K562 (cell line): Measurements from ENCODE around the gene NOP10. TPM values are rescaled to one million over a fixed set of nuclear protein-coding genes. Genes with fewer than 3 reads are reported as not detected.
A peak's percentile ranks its signal among the peaks of the same experiment; 100 is the strongest.

Experiments
- ATAC-seq: fragments of 200-7000 bp; cut with Tn5 transposase; 3 replicates; pipeline ENCODE4 v1.9.1; 2020; ENCODE audit warnings: moderate library complexity
- BruUV-seq: library from RNA; stranded (reverse); fragments of 400-500 nt; replicated peaks from 2 replicates; lab custom pipeline; 2021; lab: Mats Ljungman, UMichigan
- CTCF ChIA-PET: fragments of 300-600 bp; formaldehyde crosslinking; extraction: SDS; loops from one replicate; lab custom pipeline; 2021; ENCODE audit warnings: low intra/inter-chr PET ratio; lab: Yijun Ruan, JAX
- POLR2A ChIA-PET: fragments of 300-600, 350-650 bp; sonication (Branson Sonifier 250); formaldehyde crosslinking; extraction: SDS; loops from one replicate; lab custom pipeline; 2021; ENCODE audit warnings: antibody characterized with exemption, inconsistent platforms; lab: Yijun Ruan, JAX
- DNase-seq, 4 experiments: peaks; one replicate each; pipeline versions ENCODE4 v3.0.0 to v3.0.0-alpha.2; 2011 to 2018; ENCODE audit warnings: low spot score in 3 of 4, mixed read lengths in 3 of 4; ENCODE audit errors: extremely low read depth in 1 of 4
- FAIRE-seq: peaks from 2 replicates; lab custom pipeline; 2011; peaks lifted over from hg19 to GRCh38; lab: Jason Lieb, UNC
- H2AFZ ChIP-seq: 2 replicates; pipeline ENCODE4 v1.6.0; 2011; ENCODE audit warnings: low read depth, low read length, control low read depth, inconsistent platforms
- H3K27ac ChIP-seq: fragments of 200-600 bp; 3 replicates; pipeline ENCODE4 v1.8.0; 2011; ENCODE audit warnings: low read depth, mild to moderate bottlenecking, control low read depth, inconsistent platforms, low read length, moderate library complexity, mixed read lengths; ENCODE audit errors: extremely low read depth
- H3K27me3 ChIP-seq, 2 experiments: fragments of 300-600 bp in 1 of 2; 2 replicates in 1 of 2; 3 replicates in 1 of 2; pipeline versions ENCODE4 v1.6.0 to v1.8.0; 2011; ENCODE audit warnings: inconsistent platforms in 2 of 2, low read length in 2 of 2, mild to moderate bottlenecking in 1 of 2, mixed read lengths in 1 of 2, moderate library complexity in 1 of 2; ENCODE audit not compliant: control insufficient read depth in 2 of 2, insufficient read depth in 2 of 2
- H3K36me3 ChIP-seq: fragments of 300-600 bp; 3 replicates; pipeline ENCODE4 v1.8.0; 2011; ENCODE audit warnings: mild to moderate bottlenecking, low read length, inconsistent platforms; ENCODE audit not compliant: control insufficient read depth, insufficient read depth
- H3K4me1 ChIP-seq, 2 experiments: fragments of 200-600 bp in 1 of 2; replicated peaks in 1 of 2; 2 replicates in 1 of 2; 3 replicates in 1 of 2; pipeline versions ENCODE4 v1.5.1 to v1.8.0; 2011; ENCODE audit warnings: inconsistent platforms in 2 of 2, low read length in 2 of 2, mild to moderate bottlenecking in 1 of 2, mixed read lengths in 1 of 2, moderate library complexity in 1 of 2; ENCODE audit not compliant: control insufficient read depth in 2 of 2, insufficient read depth in 2 of 2
- H3K4me2 ChIP-seq: 2 replicates; pipeline ENCODE4 v1.6.1; 2011; ENCODE audit warnings: low read length, control low read depth, inconsistent platforms, mixed read lengths; ENCODE audit not compliant: insufficient read depth
- H3K4me3 ChIP-seq: fragments of 200-600 bp; sonication (generic), shearing (Covaris generic); 2 replicates; pipeline ENCODE4 v1.5.1; 2016; ENCODE audit warnings: control low read depth, inconsistent platforms
- H3K79me2 ChIP-seq: fragments of 200-600 bp; 3 replicates; pipeline ENCODE4 v1.8.0; 2011; ENCODE audit warnings: low read length, inconsistent platforms; ENCODE audit not compliant: control insufficient read depth, insufficient read depth
- H3K9ac ChIP-seq, 2 experiments: 2 replicates each; pipeline versions ENCODE4 v1.6.0 to v1.6.1; 2011; ENCODE audit warnings: low read depth in 2 of 2, low read length in 2 of 2, control low read depth in 1 of 2, inconsistent platforms in 1 of 2, mild to moderate bottlenecking in 1 of 2, mixed read lengths in 1 of 2; ENCODE audit not compliant: insufficient read depth in 1 of 2
- H3K9me1 ChIP-seq: one replicate; pipeline ENCODE4 v1.6.0; 2011; ENCODE audit warnings: inconsistent platforms, mild to moderate bottlenecking, low read length, moderate library complexity; ENCODE audit not compliant: control insufficient read depth, insufficient read depth
- H3K9me3 ChIP-seq: replicated peaks from 2 replicates; pipeline ENCODE4 v1.5.1; 2011; ENCODE audit warnings: low read depth, low read length, inconsistent platforms; ENCODE audit not compliant: control insufficient read depth, insufficient read depth
- H4K20me1 ChIP-seq: replicated peaks from 2 replicates; pipeline ENCODE4 v1.6.1; 2011; ENCODE audit warnings: low read length, inconsistent platforms, mixed read lengths; ENCODE audit not compliant: control insufficient read depth, insufficient read depth
- CTCFL ChIP-seq: IDR thresholded peaks from 2 replicates; pipeline ENCODE4 v1.6.1; 2011; ENCODE audit warnings: borderline replicate concordance, low read depth, mild to moderate bottlenecking, moderate library complexity, low read length; ENCODE audit not compliant: insufficient read depth, poor library complexity, severe bottlenecking
- MLLT1 ChIP-seq, 2 experiments: fragments of 450-650 bp; IDR thresholded peaks; 2 replicates each; pipeline ENCODE4 v1.6.1; 2016
- PRDM10 ChIP-seq: fragments of 450-650 bp; IDR thresholded peaks from 2 replicates; pipeline ENCODE4 v1.6.1; 2018; ENCODE audit not compliant: partially characterized antibody
- THRAP3 ChIP-seq: fragments of 450-650 bp; IDR thresholded peaks from 2 replicates; pipeline ENCODE4 v1.6.1; 2016; ENCODE audit warnings: mild to moderate bottlenecking, inconsistent platforms, borderline replicate concordance
- XRCC3 ChIP-seq: fragments of 450-650 bp; IDR thresholded peaks from 2 replicates; pipeline ENCODE4 v1.6.1; 2017; ENCODE audit warnings: mild to moderate bottlenecking, moderate library complexity
- ZHX1 ChIP-seq: fragments of 150-350 bp; conservative IDR thresholded peaks from 2 replicates; pipeline ENCODE4 v1.6.1; 2014; ENCODE audit warnings: low read length
- ZNF639 ChIP-seq, 2 experiments: fragments of 200-800 bp in 1 of 2; sonication (Bioruptor generic) in 1 of 2; sonication (generic) in 1 of 2; formaldehyde crosslinking in 1 of 2; IDR thresholded peaks in 1 of 2; conservative IDR thresholded peaks in 1 of 2; 2 replicates each; pipeline versions ENCODE4 v1.5.0 to v1.6.1; 2016 to 2020; ENCODE audit warnings: missing compliant biosample characterization in 1 of 2, missing genetic modification characterization in 1 of 2, missing genetic modification reagents in 1 of 2
- WGBS: fragments of 100-300 bp; shearing (Covaris generic); methylation state at CpG from one replicate; pipeline ENCODE4 v1.1.6; 2016; ENCODE audit warnings: low coverage, mixed read lengths; ENCODE audit not compliant: insufficient coverage; ENCODE audit errors: missing lambda C conversion rate; 5-methylcytosine and 5-hydroxymethylcytosine counted together
- in situ Hi-C: fragments of 300-500 bp; cut with MboI; formaldehyde crosslinking; loops from 4 replicates; pipeline ENCODE4 v1.15.0; 2018; ENCODE audit warnings: inconsistent platforms, mixed read lengths
- intact Hi-C: fragments of 100-400 bp; cut with micrococcal nuclease; formaldehyde crosslinking; loops from 2 replicates; pipeline ENCODE4 v1.14.2; 2022
- polyA plus RNA-seq, 8 experiments: library from polyadenylated mRNA; depleted of rRNA in 4 of 8; stranded (reverse) in 5 of 8; unstranded in 3 of 8; fragments of >200 nt; fragmentation: Nextera tagmentation in 2 of 8; fragmentation: Illumina TruSeq in 1 of 8; extraction: Ambion mirVana in 2 of 8; extraction: Trizol in 1 of 8; gene quantifications; 2 replicates each; pipeline versions ENCODE4 v1.2.1 to v1.2.3, GENCODE V29; 2011 to 2014; ENCODE audit warnings: inconsistent platforms in 1 of 8, missing spikeins in 1 of 8
- total RNA-seq, 7 experiments: library from RNA; depleted of rRNA in 6 of 7; stranded (reverse); fragments of >200 nt in 6 of 7; fragmentation: Illumina TruSeq in 2 of 7; extraction: Trizol in 2 of 7; gene quantifications; 2 replicates each; pipeline versions ENCODE4 v1.2.1 to v1.2.3, GENCODE V29; 2011 to 2021; ENCODE audit warnings: low replicate concordance in 1 of 7

The NOP10 gene
- total and polyA plus RNA-seq, 9 of the 15 experiments (the other 6 are each of a cell fraction or from before 2014, with no cell fraction given): 250 to 1,663 (median 449) TPM

GRCh38 chr15:34338347-34338746 is 4.6 kb downstream of the NOP10 start:
- H3K4me2 ChIP-seq: peak overlapping the region; percentile 87
- in situ Hi-C loops: no loop called here
- ATAC-seq (no peak), DNase-seq (no peak), FAIRE-seq (no peak)
- peak overlapping the region in 1 of 2 experiments; percentile 12; a peak in 2 of 4 replicates for H3K9ac ChIP-seq
- ChIA-PET POLR2A (interaction anchor here (1.0 to 3.5 kb wide), 7 partner anchors 10 to 249 kb away, joined by 3 to 27 read pairs (median 6); no protein-coding TSS in a partner anchor), CTCF (no interaction called here)
- H3K27me3 ChIP-seq: no peaks in the 10 kb centered on the region
- H4K20me1 ChIP-seq: no peaks in the 10 kb centered on the region
- H3K4me3 ChIP-seq: no peak overlapping the region
- H3K9me1 ChIP-seq: no peaks in the 10 kb centered on the region
- peaks cover 1% of the 10 kb centered on the region for H3K9me3 ChIP-seq
- WGBS: 90% methylated on average over 15 of the region's 16 CpGs
- peaks cover 25 to 37% of the 10 kb centered on the region in 2 experiments for H3K4me1 ChIP-seq
- intact Hi-C loops: loop anchor here (5.0 kb wide), 1 partner anchor 96 kb away; no protein-coding TSS in a partner anchor
- peak overlapping the region; percentile 57; the same call in 1 of the 2 replicates for H2AFZ ChIP-seq
- peaks cover 31% of the 10 kb centered on the region for H3K36me3 ChIP-seq
- BruUV-seq: no TSS peak
- H3K79me2 ChIP-seq: peaks cover 30% of the 10 kb centered on the region
- H3K27ac ChIP-seq: peak overlapping the region; percentile 21; the same call in 1 of the 3 replicates
- TF ChIP-seq XRCC3 (no peak), PRDM10 (peak; percentile 22), CTCFL (no peak), ZHX1 (no peak), MLLT1 (IDR thresholded peaks at IDR 0.05) (peak in 1 of 2 experiments; percentile 81; a peak in 2 of 4 replicates), THRAP3 (0 out of 2 replicates have a peak, but pooled peaks have one; percentile 75), ZNF639 (CRISPR knock-in tag; conservative IDR thresholded peaks at IDR 0.05 in 1 of 2, IDR thresholded peaks at IDR 0.05 in 1 of 2) (0 out of 4 replicates have a peak, but pooled peaks of 1 of the 2 experiments have one; percentile 2)
